GM19372 (cell line): ENCODE measurements around the gene DOK7.

ENCODE experiments used
- ATAC-seq: cut with Tn5 transposase; IDR thresholded peaks from one replicate; pipeline ENCODE4 v1.9.1; 2021; ENCODE audit warnings: mild to moderate bottlenecking, low read depth, moderate library complexity; ENCODE audit not compliant: unreplicated experiment

The DOK7 gene

DNA sequence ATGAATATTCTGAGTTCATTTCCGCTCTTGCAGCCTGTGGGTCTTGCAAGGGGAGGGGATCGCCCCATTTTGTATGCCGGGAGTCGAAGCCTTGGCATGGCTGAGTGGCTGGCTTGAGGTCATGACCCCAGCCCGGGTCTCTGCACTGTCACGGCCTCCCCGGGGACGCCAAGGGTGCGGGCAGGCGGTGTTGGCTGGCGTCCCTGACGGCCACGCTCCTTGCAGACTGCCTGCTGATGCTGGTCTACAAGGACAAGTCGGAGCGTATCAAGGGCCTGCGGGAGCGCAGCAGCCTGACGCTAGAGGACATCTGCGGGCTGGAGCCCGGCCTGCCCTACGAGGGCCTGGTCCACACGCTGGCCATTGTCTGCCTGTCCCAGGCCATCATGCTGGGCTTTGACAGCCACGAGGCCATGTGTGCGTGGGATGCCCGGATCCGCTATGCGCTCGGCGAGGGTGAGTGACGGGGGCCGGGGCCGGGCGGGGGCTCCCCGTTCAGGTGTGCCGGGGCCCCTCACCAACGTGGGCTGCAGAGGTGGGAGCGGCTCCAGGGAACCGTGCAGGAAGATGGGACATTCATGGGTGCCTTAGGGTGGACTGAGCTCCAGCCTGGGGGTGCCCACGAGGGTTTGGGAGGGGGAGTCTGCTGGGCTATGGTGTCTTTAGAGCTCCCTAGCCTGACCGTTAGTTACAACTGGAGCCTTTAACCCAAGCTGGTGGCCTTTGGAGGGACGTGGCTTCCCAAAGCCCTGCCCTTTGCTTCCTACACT, 10.3 kb downstream of the DOK7 start:
- no peak for ATAC-seq

DNA sequence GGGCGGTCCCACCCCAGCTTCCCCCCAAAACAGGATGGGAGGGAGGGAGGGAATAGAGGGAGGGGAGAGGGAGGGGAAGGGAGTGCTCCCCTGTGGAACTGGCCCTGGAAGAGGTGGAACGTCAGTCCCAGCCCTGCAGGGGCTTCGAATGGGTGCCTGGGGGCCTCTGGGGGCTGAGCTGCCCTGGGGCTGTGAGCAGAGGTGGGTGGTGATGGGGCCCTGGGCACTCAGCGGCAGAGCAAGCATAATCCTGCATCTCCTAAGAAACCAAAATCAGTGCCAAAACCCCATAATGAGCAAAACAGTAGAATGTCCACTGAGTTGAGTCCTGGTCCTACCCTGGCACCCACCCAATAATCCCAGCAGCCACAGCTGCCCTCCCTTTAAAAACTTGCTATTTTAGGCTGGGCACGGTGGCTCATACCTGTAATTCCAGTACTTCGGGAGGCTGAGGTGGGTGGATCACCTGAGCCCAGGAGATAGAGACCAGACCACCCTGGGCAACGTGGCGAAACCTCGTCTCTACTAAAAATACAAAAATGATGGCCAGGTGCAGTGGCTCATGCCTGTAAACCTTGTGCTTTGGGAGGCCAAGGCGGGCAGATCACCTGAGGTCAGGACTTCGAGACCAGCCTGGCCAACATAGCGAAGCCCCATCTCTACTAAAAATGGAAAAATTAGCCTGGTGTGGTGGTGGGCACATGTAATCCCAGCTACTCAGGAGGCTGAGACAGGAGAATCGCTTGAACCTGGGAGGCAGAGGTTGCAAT, 11.1 kb downstream of the DOK7 start:
- ATAC-seq = no peak

DNA sequence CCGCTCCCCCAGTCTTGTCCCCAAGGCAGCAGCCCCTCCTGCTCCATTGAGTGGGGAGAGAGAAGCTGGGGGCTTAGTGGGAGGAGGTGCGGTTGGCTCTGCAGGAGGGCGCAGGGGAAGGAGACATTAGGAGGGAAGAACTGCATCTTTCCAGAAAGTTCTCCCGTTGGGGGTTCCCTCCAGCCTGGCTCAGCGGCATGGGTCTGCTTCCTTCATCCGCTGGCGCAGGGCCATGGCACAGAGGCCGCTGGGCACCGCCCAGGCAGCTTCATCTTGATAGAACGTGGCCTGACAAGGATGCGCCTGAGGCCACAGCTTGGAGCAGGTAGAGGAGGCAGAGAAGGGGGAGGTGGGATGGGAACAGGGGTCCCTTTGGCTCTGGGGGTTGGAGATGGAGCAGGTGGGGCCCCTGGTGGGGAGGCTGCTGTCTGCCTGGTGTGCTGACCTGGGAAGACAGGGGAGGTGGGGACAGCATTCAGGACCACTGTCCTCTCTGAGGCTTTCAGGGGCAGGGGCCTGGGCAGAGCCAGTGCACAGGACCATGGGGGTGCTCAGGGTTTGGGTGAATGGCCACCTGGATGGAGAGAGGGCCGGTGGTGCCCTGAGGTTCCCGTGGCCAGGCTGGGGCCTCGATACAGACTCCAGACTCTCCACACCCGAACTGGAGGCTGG, 12.1 kb downstream of the DOK7 start:
- no peak for ATAC-seq

DNA sequence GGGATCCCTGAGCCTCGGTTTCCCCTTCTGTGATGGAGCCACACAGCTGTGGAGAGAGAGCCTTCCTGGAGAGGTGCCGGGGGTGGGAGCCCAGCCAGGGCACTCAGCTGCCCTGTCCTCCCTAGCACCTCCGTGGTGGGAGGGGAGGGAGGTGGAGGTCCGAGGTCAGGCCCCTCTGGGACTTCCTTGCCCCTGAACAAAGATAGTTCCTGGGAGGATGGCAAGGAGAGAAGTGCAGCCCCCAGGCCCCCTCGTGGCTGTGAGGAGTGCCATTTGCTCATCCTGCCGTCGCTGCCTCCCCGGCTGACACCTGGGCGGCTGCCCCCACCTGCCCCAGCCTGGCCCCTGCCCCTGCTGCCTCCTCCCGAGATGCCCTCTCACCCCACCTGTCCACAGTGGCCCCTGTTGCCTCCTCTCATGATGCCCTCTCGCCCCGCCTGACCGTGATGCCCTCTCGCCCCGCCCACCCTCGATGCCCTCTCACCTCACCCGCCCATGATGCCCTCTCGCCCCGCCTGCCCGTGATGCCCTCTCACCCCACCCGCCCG, 12.7 kb downstream of the DOK7 start:
- no peak for ATAC-seq

- no peak for ATAC-seq
These were observed 13.2 kb downstream of the DOK7 start for GRCh38 chr4:3476341-3476747.

- no peak for ATAC-seq
These were observed 14.0 kb downstream of the DOK7 start for GRCh38 chr4:3476936-3477749.

GRCh38 chr4:3477750-3478430, 14.8 kb downstream of the DOK7 start:
- ATAC-seq = no peak

DNA sequence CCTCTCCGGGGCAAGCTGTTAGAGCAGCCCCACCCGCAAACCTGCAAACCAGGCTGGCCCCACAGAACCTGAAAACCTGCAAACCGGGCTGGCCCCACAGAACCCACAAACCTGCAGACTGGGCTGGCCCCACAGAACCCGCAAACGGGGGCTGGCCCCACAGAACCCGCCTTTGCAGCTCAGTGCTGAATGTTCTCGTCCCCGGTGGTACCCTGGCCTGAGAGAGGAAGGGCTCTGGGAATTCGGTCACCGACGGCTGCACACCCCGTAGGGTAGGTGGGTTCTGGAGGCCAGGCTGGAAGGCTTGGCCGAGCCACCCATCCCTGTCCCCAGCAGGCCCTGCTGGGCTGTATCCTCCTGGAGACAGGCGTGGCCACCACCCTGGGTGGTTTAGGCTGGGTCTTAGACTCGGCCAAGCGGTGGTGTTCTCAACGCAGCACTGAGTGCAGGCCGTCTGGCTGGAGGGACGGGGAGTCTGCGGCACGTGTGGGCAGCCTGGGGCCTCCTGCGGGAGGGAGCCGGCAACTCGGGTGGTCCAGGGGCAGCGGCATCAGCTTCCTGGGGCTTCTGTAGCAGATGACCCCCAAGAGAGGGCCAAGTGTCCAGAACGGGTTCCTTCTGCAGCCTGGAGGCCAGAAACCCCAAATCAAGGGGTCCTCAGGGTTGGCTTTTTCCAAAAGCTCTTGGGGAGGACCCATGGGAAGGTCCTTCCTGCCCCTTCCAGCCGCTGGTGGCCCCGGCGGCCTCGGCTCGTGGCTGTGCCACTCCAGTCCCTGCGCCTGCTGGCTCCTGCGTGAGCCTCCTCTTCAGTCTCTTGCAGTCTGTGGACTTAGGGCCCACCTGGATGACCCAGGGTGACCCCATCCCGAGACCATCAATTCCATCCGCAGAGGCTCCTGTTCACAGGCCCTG, 15.6 kb downstream of the DOK7 start:
- no peak for ATAC-seq

- ATAC-seq = no peak
These were observed 16.4 kb downstream of the DOK7 start for GRCh38 chr4:3479358-3480101.

GRCh38 chr4:3480528-3481112, 17.5 kb downstream of the DOK7 start:
- no peak for ATAC-seq

GRCh38 chr4:3481113-3481531, 18.0 kb downstream of the DOK7 start:
- no peak for ATAC-seq

DNA sequence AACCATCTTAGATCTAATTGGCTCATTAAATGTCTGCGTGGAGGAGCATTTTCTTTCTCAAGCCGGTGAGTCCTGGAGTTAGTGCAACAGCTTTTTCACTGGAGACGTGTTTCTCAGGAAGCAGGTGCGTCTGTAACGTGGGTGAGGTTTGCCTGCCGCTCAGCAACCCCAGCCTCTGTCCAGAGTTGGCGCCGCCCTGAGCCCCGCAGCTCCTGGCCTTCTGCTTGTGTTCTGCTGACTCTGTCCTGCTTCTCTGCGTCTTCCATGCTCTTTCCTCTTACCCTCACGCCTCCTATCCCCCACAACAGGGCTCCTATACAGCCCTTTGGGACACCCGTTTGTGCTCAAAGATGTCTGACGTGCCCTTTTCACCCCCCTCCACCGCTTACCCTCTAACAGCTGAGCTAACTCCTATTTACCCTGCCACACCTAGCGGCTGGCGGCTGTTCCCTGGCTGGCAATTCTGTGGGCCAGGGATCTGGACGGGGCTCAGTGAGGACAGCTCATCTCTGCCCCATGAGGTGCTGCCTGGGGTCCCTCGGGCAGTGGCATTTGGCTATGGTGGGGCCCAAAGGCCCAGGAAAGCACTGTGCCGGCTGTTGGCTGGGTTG, 18.8 kb downstream of the DOK7 start:
- no peak for ATAC-seq

DNA sequence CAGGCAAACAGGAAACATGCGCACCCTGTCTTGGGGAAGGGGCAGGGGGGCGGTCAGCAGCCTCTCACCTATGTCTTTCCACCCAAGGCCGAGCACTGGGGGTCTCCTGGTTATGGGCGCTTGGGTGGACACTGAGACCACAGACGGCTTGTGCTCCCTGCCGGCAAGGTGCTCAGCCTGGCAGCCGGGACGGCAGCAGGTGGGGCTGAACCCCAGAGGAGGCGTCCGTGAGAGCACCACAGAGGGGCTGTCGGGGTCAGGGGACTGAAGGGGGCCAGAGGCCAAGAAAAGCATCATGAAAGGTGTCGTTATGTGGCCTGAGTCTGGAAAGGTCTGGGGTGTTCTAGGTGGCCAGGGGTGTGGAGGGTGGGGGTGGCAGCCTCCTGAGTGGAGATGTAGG, 19.6 kb downstream of the DOK7 start:
- no peak for ATAC-seq

GRCh38 chr4:3483471-3483921, 20.4 kb downstream of the DOK7 start:
- ATAC-seq = no peak

GRCh38 chr4:3484057-3484973, 21.2 kb downstream of the DOK7 start:
- ATAC-seq = no peak
